SK-N-SH (cell line): ENCODE results near the gene ZDHHC8. TPM values are rescaled to one million over a fixed set of nuclear protein-coding genes. Genes with fewer than 3 reads are reported as not detected.
A peak's percentile ranks its signal among the peaks of the same experiment; 100 is the strongest.

Experiments
- CTCF ChIA-PET: fragments of 300-600, 350-600 bp; formaldehyde crosslinking; extraction: SDS; loops from one replicate; lab custom pipeline; 2021; lab: Yijun Ruan, JAX
- POLR2A ChIA-PET: fragments of 350-600 bp; sonication (Branson Sonifier 250); formaldehyde crosslinking; extraction: SDS; loops from one replicate; lab custom pipeline; 2020; ENCODE audit warnings: antibody characterized with exemption, inconsistent platforms; lab: Yijun Ruan, JAX
- DNase-seq: peaks from one replicate; pipeline ENCODE4 v3.0.0; 2012
- H2AFZ ChIP-seq: fragments of 200-600 bp; sonication (generic); 2 replicates; pipeline ENCODE4 v1.8.1; 2016; ENCODE audit warnings: antibody characterized with exemption, mild to moderate bottlenecking, low read depth
- H3F3A ChIP-seq: fragments of 200-600 bp; sonication (generic); replicated peaks from 2 replicates; pipeline ENCODE3; 2016; ENCODE audit warnings: antibody characterized with exemption, mild to moderate bottlenecking; ENCODE audit not compliant: insufficient read depth
- H3K27ac ChIP-seq, 2 experiments: fragments of 200-500 bp in 1 of 2; fragments of 200-600 bp in 1 of 2; sonication (Bioruptor generic) in 1 of 2; sonication (generic), shearing (Covaris generic) in 1 of 2; 2 replicates each; pipeline versions ENCODE4 v1.5.1 to v1.6.1; 2014 to 2016; ENCODE audit warnings: low read depth in 2 of 2, inconsistent platforms in 1 of 2, low read length in 1 of 2, mild to moderate bottlenecking in 1 of 2, mixed read lengths in 1 of 2
- H3K27me3 ChIP-seq: fragments of 200-600 bp; sonication (generic), shearing (Covaris generic); 2 replicates; pipeline ENCODE4 v1.6.1; 2016; ENCODE audit warnings: mixed run types; ENCODE audit not compliant: insufficient read depth
- H3K36me3 ChIP-seq, 2 experiments: fragments of 200-500 bp in 1 of 2; fragments of 200-600 bp in 1 of 2; sonication (Bioruptor generic) in 1 of 2; sonication (generic) in 1 of 2; replicated peaks in 1 of 2; 2 replicates each; pipeline versions ENCODE3 to v1.5.1; 2014 to 2016; ENCODE audit warnings: low read length in 1 of 2, mild to moderate bottlenecking in 1 of 2; ENCODE audit not compliant: insufficient read depth in 2 of 2, control insufficient read depth in 1 of 2
- H3K4me1 ChIP-seq, 2 experiments: fragments of 200-500 bp in 1 of 2; fragments of 200-600 bp in 1 of 2; sonication (Bioruptor generic) in 1 of 2; sonication (generic), shearing (Covaris generic) in 1 of 2; 2 replicates each; pipeline versions ENCODE4 v1.5.1 to v1.6.1; 2014 to 2016; ENCODE audit warnings: low read depth in 1 of 2, low read length in 1 of 2, mixed run types in 1 of 2; ENCODE audit not compliant: insufficient read depth in 2 of 2, control insufficient read depth in 1 of 2
- H3K4me2 ChIP-seq: fragments of 200-600 bp; sonication (generic), shearing (Covaris generic); 2 replicates; pipeline ENCODE4 v1.6.1; 2017; ENCODE audit warnings: mixed run types
- H3K4me3 ChIP-seq, 2 experiments: fragments of 200-500 bp in 1 of 2; fragments of 200-600 bp in 1 of 2; sonication (Bioruptor generic) in 1 of 2; sonication (generic), shearing (Covaris generic) in 1 of 2; 2 replicates each; pipeline versions ENCODE4 v1.5.1 to v1.8.1; 2014 to 2016; ENCODE audit warnings: low read depth in 2 of 2, inconsistent platforms in 1 of 2, low read length in 1 of 2, mild to moderate bottlenecking in 1 of 2, mixed read lengths in 1 of 2, moderate library complexity in 1 of 2
- H3K79me2 ChIP-seq: fragments of 200-600 bp; sonication (generic); 2 replicates; pipeline ENCODE4 v1.8.1; 2017; ENCODE audit warnings: mild to moderate bottlenecking; ENCODE audit not compliant: insufficient read depth
- H3K9ac ChIP-seq: fragments of 200-600 bp; sonication (generic); 2 replicates; pipeline ENCODE4 v1.6.1; 2017; ENCODE audit warnings: mixed run types
- H3K9me2 ChIP-seq: fragments of 200-600 bp; sonication (generic); 2 replicates; pipeline ENCODE4 v1.6.1; 2017; ENCODE audit warnings: mixed run types
- H3K9me3 ChIP-seq: fragments of 200-600 bp; sonication (generic); 2 replicates; pipeline ENCODE4 v1.6.1; 2017; ENCODE audit warnings: mixed run types, mild to moderate bottlenecking, moderate library complexity
- H4K20me1 ChIP-seq: fragments of 200-600 bp; sonication (generic); 2 replicates; pipeline ENCODE4 v1.6.1; 2017; ENCODE audit warnings: mild to moderate bottlenecking, mixed run types; ENCODE audit not compliant: insufficient read depth
- CHD2 ChIP-seq: fragments of 150-350 bp; IDR thresholded peaks from 2 replicates; pipeline ENCODE4 v1.6.1; 2018; ENCODE audit warnings: low read length; ENCODE audit not compliant: partially characterized antibody
- CTCF ChIP-seq: fragments of 200-600 bp; sonication (generic); IDR thresholded peaks from 2 replicates; pipeline ENCODE4 v1.6.1; 2017; ENCODE audit warnings: antibody characterized with exemption, mild to moderate bottlenecking, moderate library complexity
- ELF1 ChIP-seq: IDR thresholded peaks from 2 replicates; pipeline ENCODE4 v1.4.0; 2012
- FOSL2 ChIP-seq: IDR thresholded peaks from 2 replicates; pipeline ENCODE4 v1.4.0; 2012; ENCODE audit warnings: low read depth, mild to moderate bottlenecking, moderate library complexity, borderline replicate concordance
- FOXJ3 ChIP-seq: sonication (generic); formaldehyde crosslinking; IDR thresholded peaks from 2 replicates; pipeline ENCODE4 v1.5.1; 2020; ENCODE audit warnings: mild to moderate bottlenecking, missing genetic modification reagents
- GABPA ChIP-seq: IDR thresholded peaks from 2 replicates; pipeline ENCODE4 v1.4.0; 2012; ENCODE audit warnings: low read depth, mild to moderate bottlenecking
- GATA2 ChIP-seq: sonication (generic); formaldehyde crosslinking; IDR thresholded peaks from 2 replicates; pipeline ENCODE4 v1.5.0; 2020; ENCODE audit warnings: mild to moderate bottlenecking, missing genetic modification reagents
- JUND ChIP-seq: IDR thresholded peaks from 2 replicates; pipeline ENCODE4 v1.4.0; 2012
- MXI1 ChIP-seq: IDR thresholded peaks from 2 replicates; pipeline ENCODE4 v1.6.1; 2012; ENCODE audit warnings: mild to moderate bottlenecking, low read depth, low read length, improper control_type of control experiment
- NRF1 ChIP-seq: IDR thresholded peaks from 2 replicates; pipeline ENCODE4 v1.6.1; 2012; ENCODE audit warnings: low read depth, mild to moderate bottlenecking, low read length
- PBX3 ChIP-seq: IDR thresholded peaks from 2 replicates; pipeline ENCODE4; 2012
- POLR2AphosphoS5 ChIP-seq: IDR thresholded peaks from 2 replicates; pipeline ENCODE4 v1.6.1; 2012; ENCODE audit warnings: low read depth, low read length
- RAD21 ChIP-seq: IDR thresholded peaks from 2 replicates; pipeline ENCODE4 v1.6.1; 2012; ENCODE audit warnings: mild to moderate bottlenecking, low read length
- RCOR1 ChIP-seq: fragments of 150-350 bp; IDR thresholded peaks from 2 replicates; pipeline ENCODE4 v1.6.1; 2017; ENCODE audit warnings: antibody characterized with exemption, low read length
- RFX5 ChIP-seq: IDR thresholded peaks from 2 replicates; pipeline ENCODE4 v1.6.1; 2012; ENCODE audit warnings: mild to moderate bottlenecking, improper control_type of control experiment, low read length
- RXRA ChIP-seq: IDR thresholded peaks from 2 replicates; pipeline ENCODE4 v1.4.0; 2012; ENCODE audit warnings: low read depth, mild to moderate bottlenecking, borderline replicate concordance
- SMC3 ChIP-seq: IDR thresholded peaks from 2 replicates; pipeline ENCODE4 v1.6.1; 2012; ENCODE audit warnings: low read depth, low read length, improper control_type of control experiment
- TAF1 ChIP-seq: IDR thresholded peaks from 2 replicates; pipeline ENCODE4 v1.6.1; 2012; ENCODE audit warnings: low read depth, mild to moderate bottlenecking, low read length, moderate library complexity, borderline replicate concordance
- TEAD4 ChIP-seq: IDR thresholded peaks from 2 replicates; pipeline ENCODE4 v1.4.0; 2012; ENCODE audit warnings: mild to moderate bottlenecking, borderline replicate concordance; ENCODE audit not compliant: insufficient read depth
- YY1 ChIP-seq: IDR thresholded peaks from 2 replicates; pipeline ENCODE4 v1.4.0; 2012; ENCODE audit warnings: low read depth, mild to moderate bottlenecking
- WGBS: methylation state at CpG from one replicate; pipeline ENCODE4 v1.1.6; 2017; ENCODE audit warnings: low lambda C conversion rate; 5-methylcytosine and 5-hydroxymethylcytosine counted together
- polyA plus RNA-seq, 3 experiments: library from polyadenylated mRNA; depleted of rRNA; stranded (reverse); fragments of >200 nt; gene quantifications; 2 replicates each; pipeline ENCODE4 v1.2.3, GENCODE V29; 2012
- TF ChIP-seq, protein P1 (sequence below): IDR thresholded peaks from 2 replicates; pipeline ENCODE4 v1.4.0; 2012; ENCODE audit warnings: low read depth

ZDHHC8 gene
- polyA plus RNA-seq, 1 of the 3 experiments (the other 2 are of a cell fraction): 65.3 TPM

- Histone ChIP-seq H3F3A (peaks cover 13% of the 10 kb centered on the region), H3K9ac (peak overlapping the region; percentile 76), H3K9me2 (no peaks in the 10 kb centered on the region), H3K4me2 (peak overlapping the region; percentile 89)
- no peak for DNase-seq
- TF ChIP-seq FOXJ3 (CRISPR knock-in tag) (no peak), NRF1 (no peak), GATA2 (CRISPR knock-in tag) (no peak), TAF1 (no peak), FOSL2 (no peak), RFX5 (no peak), SMC3 (no peak), MXI1 (no peak), POLR2AphosphoS5 (no peak), ELF1 (no peak), PBX3 (no peak), RXRA (no peak)
- TF ChIP-seq, all 33 proteins: peak for 0
- H3K27me3 ChIP-seq: no peaks in the 10 kb centered on the region
- 80% methylated on average over 1 of the region's 16 CpGs for WGBS
- H2AFZ ChIP-seq: no peak overlapping the region
- POLR2A ChIA-PET: no interaction called here
- peak overlapping the region; percentile 78 to 95 for H3K4me3 ChIP-seq
- H3K27ac ChIP-seq: no peak overlapping the region; a peak in 1 of 4 replicates
- H3K4me1 ChIP-seq: peaks cover 0 to 57% of the 10 kb centered on the region in 2 experiments; a peak in 1 of 4 replicates
- CTCF ChIA-PET: no interaction called here
- H3K36me3 ChIP-seq: peaks cover 0 to 6% of the 10 kb centered on the region in 2 experiments
- peaks cover 48% of the 10 kb centered on the region for H4K20me1 ChIP-seq
- H3K9me3 ChIP-seq: no peaks in the 10 kb centered on the region
- H3K79me2 ChIP-seq: peaks cover 59% of the 10 kb centered on the region
Observed at GRCh38 chr22:20132686-20133246, 1.2 kb downstream of the ZDHHC8 start.

DNA sequence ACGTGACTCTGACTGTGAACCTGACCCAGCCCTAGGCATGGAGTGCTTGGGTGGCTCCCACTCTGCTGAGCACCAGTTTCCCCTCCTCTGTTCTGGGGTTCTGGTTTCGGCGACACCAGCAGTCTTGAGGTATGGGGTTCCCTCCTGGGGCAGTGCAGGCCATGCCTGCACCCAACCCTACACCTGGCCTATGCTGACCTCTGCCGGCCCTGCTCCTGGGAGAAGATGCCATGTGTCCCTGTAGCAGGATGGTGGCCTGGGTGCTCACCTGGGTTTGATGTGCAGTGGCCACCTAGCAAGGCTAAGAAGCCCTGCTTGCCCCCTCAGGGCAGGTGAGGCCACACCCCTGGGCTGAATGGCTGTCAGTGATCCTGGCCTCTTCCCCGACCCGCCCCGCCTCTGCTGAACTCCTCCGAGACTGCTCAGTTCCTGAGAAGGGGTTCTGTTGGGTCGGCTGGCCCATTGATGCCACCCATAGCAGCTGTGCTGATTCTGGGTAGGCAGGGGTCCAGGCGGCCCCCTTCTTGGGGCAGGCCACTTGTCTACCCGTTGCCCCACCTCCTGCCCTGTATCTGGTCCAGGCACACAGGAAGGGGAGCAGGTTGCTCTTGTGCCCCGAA lies 2.4 kb downstream of the ZDHHC8 start:
- TF ChIP-seq YY1: no peak
- TF ChIP-seq POLR2AphosphoS5: no peak
- TF ChIP-seq CTCF: no peak
- no peak for TF ChIP-seq RCOR1
- no peak for TF ChIP-seq RAD21
- TF ChIP-seq, protein P1, sequence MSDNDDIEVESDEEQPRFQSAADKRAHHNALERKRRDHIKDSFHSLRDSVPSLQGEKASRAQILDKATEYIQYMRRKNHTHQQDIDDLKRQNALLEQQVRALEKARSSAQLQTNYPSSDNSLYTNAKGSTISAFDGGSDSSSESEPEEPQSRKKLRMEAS: no peak
- TF ChIP-seq ELF1: no peak
- TF ChIP-seq TEAD4: no peak
- TF ChIP-seq MXI1: no peak
- no peak for TF ChIP-seq GABPA
- no peak for TF ChIP-seq JUND
- TF ChIP-seq FOSL2: no peak
- no peak for TF ChIP-seq CHD2
- H2AFZ ChIP-seq: no peak overlapping the region
- peaks cover 60% of the 10 kb centered on the region for H4K20me1 ChIP-seq
- H3K27me3 ChIP-seq: no peaks in the 10 kb centered on the region
- no peaks in the 10 kb centered on the region for H3K9me2 ChIP-seq
- 0 out of 2 replicates have a peak overlapping the region, but pooled peaks have one; percentile 24 for H3K4me2 ChIP-seq
- H3K36me3 ChIP-seq: no peaks in the 10 kb centered on the region
- H3K4me3 ChIP-seq: no peak overlapping the region
- no peaks in the 10 kb centered on the region for H3K9me3 ChIP-seq
- ChIA-PET CTCF (no interaction called here), POLR2A (no interaction called here)
- DNase-seq: no peak
- 97% methylated on average over 4 of the region's 12 CpGs for WGBS
- peaks cover 66% of the 10 kb centered on the region for H3K79me2 ChIP-seq
- peak overlapping the region in 1 of 2 experiments; percentile 25; a peak in 1 of 4 replicates for H3K27ac ChIP-seq
- H3F3A ChIP-seq: peaks cover 10% of the 10 kb centered on the region
- no peak overlapping the region for H3K9ac ChIP-seq
- H3K4me1 ChIP-seq: peaks cover 0 to 66% of the 10 kb centered on the region in 2 experiments; a peak in 1 of 4 replicates
